ENCODE measurements around the gene HESX1.

- TF ChIP-seq, protein P1, sequence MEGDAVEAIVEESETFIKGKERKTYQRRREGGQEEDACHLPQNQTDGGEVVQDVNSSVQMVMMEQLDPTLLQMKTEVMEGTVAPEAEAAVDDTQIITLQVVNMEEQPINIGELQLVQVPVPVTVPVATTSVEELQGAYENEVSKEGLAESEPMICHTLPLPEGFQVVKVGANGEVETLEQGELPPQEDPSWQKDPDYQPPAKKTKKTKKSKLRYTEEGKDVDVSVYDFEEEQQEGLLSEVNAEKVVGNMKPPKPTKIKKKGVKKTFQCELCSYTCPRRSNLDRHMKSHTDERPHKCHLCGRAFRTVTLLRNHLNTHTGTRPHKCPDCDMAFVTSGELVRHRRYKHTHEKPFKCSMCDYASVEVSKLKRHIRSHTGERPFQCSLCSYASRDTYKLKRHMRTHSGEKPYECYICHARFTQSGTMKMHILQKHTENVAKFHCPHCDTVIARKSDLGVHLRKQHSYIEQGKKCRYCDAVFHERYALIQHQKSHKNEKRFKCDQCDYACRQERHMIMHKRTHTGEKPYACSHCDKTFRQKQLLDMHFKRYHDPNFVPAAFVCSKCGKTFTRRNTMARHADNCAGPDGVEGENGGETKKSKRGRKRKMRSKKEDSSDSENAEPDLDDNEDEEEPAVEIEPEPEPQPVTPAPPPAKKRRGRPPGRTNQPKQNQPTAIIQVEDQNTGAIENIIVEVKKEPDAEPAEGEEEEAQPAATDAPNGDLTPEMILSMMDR (IDR thresholded peaks at IDR 0.05; ENCODE audit: control extremely low read depth in 1 of 3, insufficient read depth in 1 of 3, low read depth in 1 of 3, low read length in 3 of 3) = no peak
- TF ChIP-seq CEBPB (IDR thresholded peaks at IDR 0.05; ENCODE audit: low read depth, low read length) (no peak), POLR2A (IDR thresholded peaks at IDR 0.05; ENCODE audit: control extremely low read depth in 1 of 2, low read depth in 2 of 2, low read length in 2 of 2) (no peak), EZH2 (IDR thresholded peaks at IDR 0.05; ENCODE audit: low read depth, low read length, severe bottlenecking) (no peak), USF2 (IDR thresholded peaks at IDR 0.05; ENCODE audit: low read length) (no peak), SUZ12 (IDR thresholded peaks at IDR 0.05; ENCODE audit: low read length) (no peak)
- TF ChIP-seq, protein P2, sequence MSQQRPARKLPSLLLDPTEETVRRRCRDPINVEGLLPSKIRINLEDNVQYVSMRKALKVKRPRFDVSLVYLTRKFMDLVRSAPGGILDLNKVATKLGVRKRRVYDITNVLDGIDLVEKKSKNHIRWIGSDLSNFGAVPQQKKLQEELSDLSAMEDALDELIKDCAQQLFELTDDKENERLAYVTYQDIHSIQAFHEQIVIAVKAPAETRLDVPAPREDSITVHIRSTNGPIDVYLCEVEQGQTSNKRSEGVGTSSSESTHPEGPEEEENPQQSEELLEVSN (IDR thresholded peaks at IDR 0.05) = no peak
Measured at GRCh38 chr3:57155310-57155643, 44.5 kb downstream of the HESX1 start.

Data from H1 (cell line).